BJ (cell line): ENCODE data around the gene ACADVL. TPM values are rescaled to one million over a fixed set of nuclear protein-coding genes. Genes with fewer than 3 reads are reported as not detected.

ENCODE experiments used
- CTCF ChIA-PET: fragments of 350-600 bp; formaldehyde crosslinking; extraction: SDS; loops from one replicate; lab custom pipeline; 2021; ENCODE audit warnings: antibody characterized with exemption, inconsistent platforms; lab: Yijun Ruan, JAX
- POLR2A ChIA-PET: fragments of 300-600 bp; sonication (Branson Sonifier 250); formaldehyde crosslinking; extraction: SDS; loops from one replicate; lab custom pipeline; 2021; ENCODE audit warnings: antibody characterized with exemption; lab: Charles Lee
- DNase-seq: peaks from one replicate; pipeline ENCODE4 v3.0.0-alpha.2; 2011; ENCODE audit warnings: low read depth
- H3K27me3 ChIP-seq: 2 replicates; pipeline ENCODE4 v1.6.0; 2011; ENCODE audit warnings: low read length; ENCODE audit not compliant: control insufficient read depth, insufficient read depth
- H3K36me3 ChIP-seq: 2 replicates; pipeline ENCODE4 v1.5.1; 2011; ENCODE audit warnings: low read length; ENCODE audit not compliant: control insufficient read depth, insufficient read depth
- H3K4me3 ChIP-seq: 2 replicates; pipeline ENCODE4 v1.5.1; 2011; ENCODE audit warnings: low read depth, mild to moderate bottlenecking, control low read depth, low read length
- CTCF ChIP-seq: IDR thresholded peaks from 2 replicates; pipeline ENCODE4 v1.5.1; 2011; ENCODE audit warnings: low read depth, mild to moderate bottlenecking, control low read depth, inconsistent platforms, low read length, moderate library complexity; ENCODE audit not compliant: insufficient read depth
- polyA plus RNA-seq: library from polyadenylated mRNA; depleted of rRNA; stranded (reverse); fragments of >200 nt; gene quantifications from 2 replicates; pipeline ENCODE4 v1.2.3, GENCODE V29; 2011; rRNA removed
- small RNA-seq: library from RNA; depleted of rRNA; stranded (forward); fragments of <200 nt; gene quantifications from one replicate; pipeline ENCODE3, GENCODE V24; 2012; ENCODE audit warnings: low replicate concordance, low read depth; ENCODE audit not compliant: insufficient read length

Gene ACADVL
- polyA plus RNA-seq, 1 experiment = 517 TPM

GRCh38 chr17:7266784-7267183 lies 47.0 kb downstream of the ACADVL start:
- no peak overlapping the region for H3K4me3 ChIP-seq
- H3K36me3 ChIP-seq = no peaks in the 10 kb centered on the region
- no peak for DNase-seq
- ChIA-PET CTCF (interaction anchor here (1.9 kb wide), 1 partner anchor 14 kb away, joined by 7 read pairs; the partner anchor contains the start of gene SLC2A4), POLR2A (no interaction called here)
- no peak for TF ChIP-seq CTCF
- H3K27me3 ChIP-seq = no peaks in the 10 kb centered on the region

Small RNA genes within 50 kb of the gene (small RNA-seq; reads per million reads assigned to genes)
- gene AC120057.4 = not detected
- 248 reads per million, percentile 94 among the genes with 10 or more reads in this experiment for gene MIR324
- not detected for gene RF00019

Other genes starting within 250 kb of the ACADVL start
- not detected in 2 replicates for gene ALOX12, start 223.9 kb upstream of the ACADVL start, polyA plus RNA-seq
- 362 and 399 TPM in 2 replicates for gene RNASEK, start 207.3 kb upstream of the ACADVL start, polyA plus RNA-seq
- not detected in 2 replicates for gene BCL6B, start 196.9 kb upstream of the ACADVL start, polyA plus RNA-seq
- 1.4 and 2.8 TPM in 2 replicates for gene SLC16A13, start 183.9 kb upstream of the ACADVL start, polyA plus RNA-seq
- not detected in 2 replicates for gene SLC16A11, start 175.8 kb upstream of the ACADVL start, polyA plus RNA-seq
- gene CLEC10A, start 139.7 kb upstream of the ACADVL start, polyA plus RNA-seq = not detected in 2 replicates
- not detected in 2 replicates for gene ASGR2, start 105.1 kb upstream of the ACADVL start, polyA plus RNA-seq
- 0.56 and 0.59 TPM in 2 replicates for gene ASGR1, start 40.6 kb upstream of the ACADVL start, polyA plus RNA-seq
- gene DLG4, start 102 bp upstream of the ACADVL start, polyA plus RNA-seq = 13.3 and 20.4 TPM in 2 replicates
- gene DVL2, start 14.6 kb downstream of the ACADVL start, polyA plus RNA-seq = 3.6 and 5.0 TPM in 2 replicates
- gene PHF23, start 19.5 kb downstream of the ACADVL start, polyA plus RNA-seq = 59.0 and 72.8 TPM in 2 replicates
- 762 and 865 TPM in 2 replicates for gene GABARAP, start 22.5 kb downstream of the ACADVL start, polyA plus RNA-seq
- 117 and 129 TPM in 2 replicates for gene CTDNEP1, start 31.8 kb downstream of the ACADVL start, polyA plus RNA-seq
- 29.8 and 35.6 TPM in 2 replicates for gene ELP5, start 32.3 kb downstream of the ACADVL start, polyA plus RNA-seq
- 1.5 and 2.1 TPM in 2 replicates for gene CLDN7, start 42.5 kb downstream of the ACADVL start, polyA plus RNA-seq
- 0.15 and 0.36 TPM in 2 replicates for gene SLC2A4, start 61.8 kb downstream of the ACADVL start, polyA plus RNA-seq
- gene YBX2, start 74.7 kb downstream of the ACADVL start, polyA plus RNA-seq = 0.11 TPM in 2 replicates
- 556 and 579 TPM in 2 replicates for gene EIF5A, start 87.7 kb downstream of the ACADVL start, polyA plus RNA-seq
- 12.7 and 37.4 TPM in 2 replicates for gene GPS2, start 95.4 kb downstream of the ACADVL start, polyA plus RNA-seq
- gene NEURL4, start 109.4 kb downstream of the ACADVL start, polyA plus RNA-seq = 8.0 and 14.9 TPM in 2 replicates
- 1.7 and 2.0 TPM in 2 replicates for gene ACAP1, start 116.6 kb downstream of the ACADVL start, polyA plus RNA-seq
- gene KCTD11, start 132.2 kb downstream of the ACADVL start, polyA plus RNA-seq = 16.2 and 19.8 TPM in 2 replicates
- not detected in 2 replicates for gene TMEM95, start 135.2 kb downstream of the ACADVL start, polyA plus RNA-seq
- 1.7 and 2.2 TPM in 2 replicates for gene TNK1, start 161.2 kb downstream of the ACADVL start, polyA plus RNA-seq
- gene PLSCR3, start 174.6 kb downstream of the ACADVL start, polyA plus RNA-seq = 40.1 and 76.1 TPM in 2 replicates
- 65.4 and 101 TPM in 2 replicates for gene TMEM256, start 184.2 kb downstream of the ACADVL start, polyA plus RNA-seq
- gene NLGN2, start 187.9 kb downstream of the ACADVL start, polyA plus RNA-seq = 6.0 and 8.5 TPM in 2 replicates
- not detected in 2 replicates for gene SPEM1, start 200.4 kb downstream of the ACADVL start, polyA plus RNA-seq
- not detected in 2 replicates for gene SPEM2, start 205.7 kb downstream of the ACADVL start, polyA plus RNA-seq
- gene SPEM3, start 208.9 kb downstream of the ACADVL start, polyA plus RNA-seq = not detected in 2 replicates
- 1.8 and 3.0 TPM in 2 replicates for gene TMEM102, start 215.5 kb downstream of the ACADVL start, polyA plus RNA-seq
- gene FGF11, start 219.6 kb downstream of the ACADVL start, polyA plus RNA-seq = 0.50 and 0.98 TPM in 2 replicates
- 6.8 and 7.4 TPM in 2 replicates for gene CHRNB1, start 225.1 kb downstream of the ACADVL start, polyA plus RNA-seq